Muscle layer of colon (tissue), 2 donors: ENCODE measurements around the gene UBE2J2.
A peak's percentile ranks its signal among the peaks of the same experiment; 100 is the strongest.

Source experiments
- H3K27ac ChIP-seq: one replicate; pipeline ENCODE4 v1.7.0; 2013; ENCODE audit warnings: low read depth, mild to moderate bottlenecking, low read length, moderate library complexity
- H3K27me3 ChIP-seq, 2 donors: one replicate each; pipeline ENCODE4 v1.7.0; 2013; ENCODE audit warnings: low read length in 2 of 2, mild to moderate bottlenecking in 2 of 2; ENCODE audit not compliant: insufficient read depth in 2 of 2, control insufficient read depth in 1 of 2
- H3K36me3 ChIP-seq: one replicate; pipeline ENCODE4 v1.7.0; 2013; ENCODE audit warnings: mild to moderate bottlenecking, low read length; ENCODE audit not compliant: insufficient read depth
- H3K4me1 ChIP-seq: one replicate; pipeline ENCODE4 v1.7.0; 2013; ENCODE audit warnings: mild to moderate bottlenecking, low read length; ENCODE audit not compliant: insufficient read depth
- H3K4me3 ChIP-seq, 2 donors: one replicate each; pipeline ENCODE4 v1.7.0; 2013; ENCODE audit warnings: low read length in 2 of 2, low read depth in 1 of 2, mild to moderate bottlenecking in 1 of 2, moderate library complexity in 1 of 2
- H3K9ac ChIP-seq: one replicate; pipeline ENCODE4 v1.7.0; 2013; ENCODE audit warnings: low read length
- H3K9me3 ChIP-seq: one replicate; pipeline ENCODE4 v1.7.0; 2013; ENCODE audit warnings: mild to moderate bottlenecking, low read length
- donor health status: abdominal sarcoma.
- donor health status: Adenocarcinoma of cecum.

Gene UBE2J2

DNA sequence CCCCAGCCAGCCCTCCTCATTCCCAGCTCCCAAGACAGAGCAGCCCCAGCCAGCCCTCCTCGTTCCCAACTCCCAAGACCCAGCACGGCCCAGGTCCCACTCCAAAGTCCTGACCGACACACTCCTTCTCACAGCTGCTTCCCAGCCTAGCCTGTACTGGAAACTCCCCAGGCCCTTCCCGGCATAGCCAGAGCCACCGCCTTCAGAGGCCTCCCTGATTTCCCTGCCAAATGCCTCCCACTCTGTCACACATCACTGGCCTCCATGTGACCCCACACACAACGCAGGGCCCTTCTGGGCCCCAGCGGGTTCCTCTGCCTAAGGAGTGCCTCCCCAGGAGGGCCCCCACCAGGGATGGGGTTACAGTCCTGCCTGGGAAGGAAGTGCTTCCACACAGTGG is 2.8 kb downstream of the UBE2J2 start:
- Histone ChIP-seq H3K27me3 (no peaks in the 10 kb centered on the region), H3K9me3 (no peaks in the 10 kb centered on the region), H3K4me3 (no peak overlapping the region), H3K4me1 (peaks cover 37% of the 10 kb centered on the region), H3K27ac (no peak overlapping the region), H3K9ac (peak overlapping the region; percentile 36), H3K36me3 (peaks cover 17% of the 10 kb centered on the region)

DNA sequence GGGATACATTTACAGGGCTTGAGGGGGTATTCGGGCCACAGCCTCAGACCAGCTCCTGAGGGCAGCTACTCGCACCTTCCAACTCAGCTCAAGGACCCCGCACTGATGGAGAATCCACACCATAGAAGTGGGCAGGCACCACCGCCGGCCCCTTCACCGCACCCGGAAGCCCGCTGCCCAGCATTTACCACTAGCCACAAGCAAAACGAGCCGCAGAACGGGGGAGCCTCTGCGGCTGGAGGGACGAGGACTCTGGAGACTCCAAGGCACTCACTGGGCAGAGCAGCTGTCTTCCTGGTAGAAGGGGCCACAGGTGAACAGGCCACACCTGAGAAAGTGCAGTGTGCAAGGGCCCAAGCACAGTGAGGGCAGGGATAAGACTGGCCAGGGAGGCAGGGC is 5.4 kb downstream of the UBE2J2 start:
- H3K36me3 ChIP-seq, result peaks cover 18% of the 10 kb centered on the region
- no peak overlapping the region for H3K9ac ChIP-seq
- peaks cover 30% of the 10 kb centered on the region for H3K4me1 ChIP-seq
- no peak overlapping the region for H3K27ac ChIP-seq
- no peaks in the 10 kb centered on the region for H3K27me3 ChIP-seq
- H3K4me3 ChIP-seq, result no peak overlapping the region
- no peaks in the 10 kb centered on the region for H3K9me3 ChIP-seq

- H3K4me3 ChIP-seq, result no peak overlapping the region
These were observed 6.0 kb downstream of the UBE2J2 start for GRCh38 chr1:1267488-1268283.

DNA sequence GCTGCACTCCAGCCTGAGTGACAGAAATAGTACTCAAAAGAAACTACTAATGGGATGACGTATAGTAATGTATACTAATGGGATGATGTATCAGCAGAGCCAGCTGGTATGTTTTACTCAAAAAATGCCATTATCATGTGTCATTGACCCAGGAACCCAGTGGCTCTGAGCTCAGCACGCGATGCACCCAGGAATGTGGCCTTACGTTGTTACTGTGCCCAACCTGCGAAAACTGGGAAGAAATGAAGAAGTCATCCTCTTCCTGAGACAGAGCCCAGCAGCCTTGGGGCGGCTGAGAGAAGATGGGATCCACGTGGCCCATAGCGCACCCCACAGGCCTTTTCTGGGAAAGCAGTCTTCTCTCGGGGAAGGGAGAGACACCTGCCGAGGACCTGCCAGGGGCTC is 8.8 kb downstream of the UBE2J2 start:
- no peak overlapping the region for H3K27ac ChIP-seq
- H3K4me3 ChIP-seq, result no peak overlapping the region
- no peaks in the 10 kb centered on the region for H3K9me3 ChIP-seq
- peaks cover under 1% of the 10 kb centered on the region for H3K4me1 ChIP-seq
- H3K27me3 ChIP-seq, result no peaks in the 10 kb centered on the region
- H3K36me3 ChIP-seq, result peaks cover 49% of the 10 kb centered on the region
- H3K9ac ChIP-seq, result no peak overlapping the region

More at GRCh38 chr1:1267488-1268283, 6.0 kb downstream of the UBE2J2 start:
- Histone ChIP-seq H3K27ac (no peak overlapping the region), H3K36me3 (peaks cover 24% of the 10 kb centered on the region), H3K9me3 (no peaks in the 10 kb centered on the region), H3K27me3 (no peaks in the 10 kb centered on the region), H3K9ac (no peak overlapping the region), H3K4me1 (peaks cover 28% of the 10 kb centered on the region)

GRCh38 chr1:1264026-1264425 is 9.6 kb downstream of the UBE2J2 start:
- peaks cover 54% of the 10 kb centered on the region for H3K36me3 ChIP-seq
- H3K9ac ChIP-seq, result no peak overlapping the region
- no peaks in the 10 kb centered on the region for H3K4me1 ChIP-seq
- no peaks in the 10 kb centered on the region for H3K9me3 ChIP-seq
- H3K4me3 ChIP-seq, result no peak overlapping the region
- no peak overlapping the region for H3K27ac ChIP-seq
- no peaks in the 10 kb centered on the region for H3K27me3 ChIP-seq

GRCh38 chr1:1262758-1263157 is 10.9 kb downstream of the UBE2J2 start:
- H3K27ac ChIP-seq, result no peak overlapping the region
- H3K9ac ChIP-seq, result no peak overlapping the region
- no peaks in the 10 kb centered on the region for H3K9me3 ChIP-seq
- H3K4me1 ChIP-seq, result no peaks in the 10 kb centered on the region
- no peaks in the 10 kb centered on the region for H3K27me3 ChIP-seq
- H3K4me3 ChIP-seq, result no peak overlapping the region
- H3K36me3 ChIP-seq, result peaks cover 48% of the 10 kb centered on the region

DNA sequence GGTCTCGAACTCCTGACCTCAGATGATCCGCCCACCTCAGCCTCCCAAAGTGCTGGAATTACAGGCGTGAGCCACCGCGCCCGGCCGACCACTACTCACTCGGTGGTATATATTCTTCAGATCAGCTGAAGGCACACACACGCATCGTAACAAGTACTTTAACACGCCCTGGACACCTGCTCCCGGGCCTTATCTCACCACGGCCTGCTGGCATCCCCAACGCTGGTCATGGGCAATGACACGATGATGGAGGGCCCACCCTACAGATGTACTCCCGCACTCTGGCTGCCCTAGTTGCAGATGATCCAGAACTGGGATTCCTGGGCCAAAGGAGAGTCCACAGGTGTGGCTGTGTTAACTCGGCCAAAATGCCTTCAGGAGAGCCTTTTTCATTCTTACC is 11.6 kb downstream of the UBE2J2 start:
- Histone ChIP-seq H3K9ac (no peak overlapping the region), H3K27ac (no peak overlapping the region), H3K27me3 (no peaks in the 10 kb centered on the region), H3K4me3 (no peak overlapping the region), H3K4me1 (no peaks in the 10 kb centered on the region), H3K9me3 (no peaks in the 10 kb centered on the region), H3K36me3 (peaks cover 41% of the 10 kb centered on the region)

DNA sequence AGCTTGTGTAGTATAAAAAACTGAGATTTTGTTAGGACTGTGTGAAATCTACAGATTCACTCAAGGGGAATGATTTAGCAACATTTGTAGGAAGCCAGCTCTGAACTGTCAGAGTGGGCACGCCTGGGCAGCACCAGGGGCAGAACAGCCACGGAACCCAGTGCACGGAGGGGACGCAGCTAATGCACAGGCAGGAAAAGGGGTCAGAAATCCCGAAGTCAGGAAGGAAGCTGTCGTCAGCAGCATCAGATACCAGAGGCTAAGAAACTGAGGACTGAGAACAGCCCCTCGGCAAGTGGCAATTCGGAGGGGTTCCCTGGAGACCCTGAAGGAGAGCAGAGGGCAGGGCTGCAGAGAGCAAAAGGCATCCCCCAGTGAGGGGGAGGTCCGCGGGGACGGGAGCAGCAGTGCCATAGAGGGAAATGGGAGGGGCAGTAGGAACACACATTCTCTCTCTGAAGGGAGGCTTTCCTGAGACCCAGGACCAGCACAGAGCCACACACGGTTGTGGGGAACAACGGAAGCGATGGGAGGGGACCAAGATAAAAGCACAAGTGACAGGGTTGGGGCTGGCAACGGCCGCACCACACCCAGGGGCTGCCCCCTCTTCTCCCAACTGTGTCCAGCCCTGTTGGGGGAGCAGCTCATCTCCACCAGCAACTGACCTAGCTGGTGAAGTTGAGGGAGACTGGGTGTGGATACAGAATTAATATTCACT is 12.7 kb downstream of the UBE2J2 start:
- no peak overlapping the region for H3K4me3 ChIP-seq
- H3K9me3 ChIP-seq, result no peaks in the 10 kb centered on the region
- no peak overlapping the region for H3K9ac ChIP-seq
- H3K36me3 ChIP-seq, result peaks cover 44% of the 10 kb centered on the region
- H3K4me1 ChIP-seq, result no peaks in the 10 kb centered on the region
- no peak overlapping the region for H3K27ac ChIP-seq
- H3K27me3 ChIP-seq, result no peaks in the 10 kb centered on the region

DNA sequence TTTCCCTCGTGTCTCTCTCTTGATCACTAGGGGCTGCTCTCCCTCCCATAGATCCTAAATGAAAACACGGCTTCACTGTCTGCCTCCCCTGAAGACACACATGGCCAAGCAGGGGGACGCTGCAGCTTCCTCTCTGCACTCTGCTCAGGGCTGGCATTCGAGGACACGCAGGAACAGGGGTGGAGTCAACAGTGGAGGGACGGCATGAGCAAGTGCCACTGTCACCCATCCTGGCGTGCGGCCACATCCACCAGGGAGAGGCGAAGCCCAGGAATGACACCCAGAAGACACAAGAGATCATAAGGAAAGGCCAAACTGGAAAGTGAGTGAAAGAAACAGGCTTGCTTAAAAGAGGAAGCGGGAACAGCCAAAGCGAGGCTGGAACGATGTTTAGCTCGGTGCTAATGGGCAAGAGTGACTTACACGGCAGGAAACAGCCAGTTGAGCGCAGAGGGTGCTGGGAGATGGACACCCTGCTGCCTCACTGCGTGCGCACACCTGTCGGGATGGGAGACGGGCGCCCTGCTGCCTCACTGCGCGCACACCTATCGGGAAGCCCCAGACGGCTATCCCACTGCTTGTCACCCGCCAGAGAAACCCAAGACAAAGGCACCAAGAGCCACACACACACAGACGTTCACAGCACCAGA is 13.6 kb downstream of the UBE2J2 start:
- Histone ChIP-seq H3K27ac (no peak overlapping the region), H3K36me3 (peaks cover 53% of the 10 kb centered on the region), H3K9ac (no peak overlapping the region)

DNA sequence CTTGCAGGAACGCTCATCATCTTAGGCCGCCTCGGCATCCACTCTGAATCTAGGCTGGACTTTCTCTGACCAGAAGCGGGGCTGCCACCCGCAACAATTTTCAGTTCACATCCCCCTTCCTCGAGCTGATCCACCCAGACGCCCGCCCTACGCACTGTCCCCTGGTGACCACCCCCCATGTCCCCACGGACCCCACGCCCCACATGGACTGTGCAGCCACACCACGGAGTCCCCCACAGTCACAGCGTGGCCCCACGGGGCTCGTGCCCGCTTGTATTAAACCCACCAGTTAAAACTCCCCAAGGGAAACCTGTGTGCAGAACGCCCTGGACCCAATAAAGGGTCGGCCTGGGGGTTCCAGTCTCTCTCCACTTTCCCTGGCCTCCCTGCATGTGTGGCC is 14.1 kb downstream of the UBE2J2 start:
- H3K27me3 ChIP-seq, result no peaks in the 10 kb centered on the region
- no peak overlapping the region for H3K27ac ChIP-seq
- peaks cover 58% of the 10 kb centered on the region for H3K36me3 ChIP-seq
- no peaks in the 10 kb centered on the region for H3K4me1 ChIP-seq
- H3K4me3 ChIP-seq, result no peak overlapping the region
- no peaks in the 10 kb centered on the region for H3K9me3 ChIP-seq
- no peak overlapping the region for H3K9ac ChIP-seq

More for the DNA sequence above, 13.6 kb downstream of the UBE2J2 start:
- H3K9me3 ChIP-seq, result no peaks in the 10 kb centered on the region
- no peaks in the 10 kb centered on the region for H3K27me3 ChIP-seq
- no peaks in the 10 kb centered on the region for H3K4me1 ChIP-seq
- H3K4me3 ChIP-seq, result no peak overlapping the region

DNA sequence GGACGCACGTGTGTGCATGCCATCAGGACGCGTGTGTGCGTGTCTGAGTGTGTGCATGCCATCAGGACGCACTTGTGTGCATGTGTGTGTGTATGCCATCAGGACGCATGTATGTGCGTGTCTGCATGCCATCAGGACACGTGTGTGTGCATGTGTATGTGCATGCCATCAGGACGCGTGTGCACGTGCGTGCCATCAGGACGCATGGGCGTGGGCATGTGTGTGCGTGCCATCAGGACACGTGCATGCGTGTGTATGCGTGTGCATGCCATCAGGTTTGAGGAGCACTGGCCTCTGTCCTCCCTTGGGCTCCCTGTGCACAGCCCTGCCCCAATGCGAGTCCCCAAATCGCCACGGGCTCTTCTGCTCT is 14.6 kb downstream of the UBE2J2 start:
- no peak overlapping the region for H3K4me3 ChIP-seq
- no peak overlapping the region for H3K9ac ChIP-seq
- H3K4me1 ChIP-seq, result no peaks in the 10 kb centered on the region
- H3K27me3 ChIP-seq, result no peaks in the 10 kb centered on the region
- H3K36me3 ChIP-seq, result peaks cover 58% of the 10 kb centered on the region
- no peak overlapping the region for H3K27ac ChIP-seq
- H3K9me3 ChIP-seq, result no peaks in the 10 kb centered on the region
